ENCODE measurements around the gene TMX4. TPM values are rescaled to one million over a fixed set of nuclear protein-coding genes. Genes with fewer than 3 reads are reported as not detected.
"Not testable (repeated sequence)": the region's sequence is repeated elsewhere in the genome, so short reads cannot be mapped to it uniquely, and the experiment has no call there.

Gene TMX4
- total RNA-seq, 1 donor from 2014 or later = 33.1 TPM

GRCh38 chr20:8036771-8037170 lies 17.2 kb upstream of the TMX4 start:
- no peak for TF ChIP-seq CTCF (IDR thresholded peaks at IDR 0.05; ENCODE audit: partially characterized antibody, unreplicated experiment)
- Mint-ChIP-seq H3K36me3 (ENCODE audit: unreplicated experiment) (no peaks in the 10 kb centered on the region), H3K4me1 (ENCODE audit: low read depth, unreplicated experiment) (peaks cover 7% of the 10 kb centered on the region), H3K9me3 (ENCODE audit: unreplicated experiment) (peaks cover 3% of the 10 kb centered on the region), H3K27ac (ENCODE audit: unreplicated experiment) (no peak overlapping the region), H3K27me3 (ENCODE audit: unreplicated experiment) (no peaks in the 10 kb centered on the region), H3K4me3 (ENCODE audit: unreplicated experiment) (no peak overlapping the region)
- DNase-seq = no peak

GRCh38 chr20:8033151-8033841 lies 13.7 kb upstream of the TMX4 start:
- Mint-ChIP-seq H3K36me3 (ENCODE audit: unreplicated experiment) (no peaks in the 10 kb centered on the region), H3K4me1 (ENCODE audit: low read depth, unreplicated experiment) (peaks cover 7% of the 10 kb centered on the region), H3K9me3 (ENCODE audit: unreplicated experiment) (peaks cover 3% of the 10 kb centered on the region), H3K27me3 (ENCODE audit: unreplicated experiment) (no peaks in the 10 kb centered on the region), H3K4me3 (ENCODE audit: unreplicated experiment) (no peak overlapping the region), H3K27ac (ENCODE audit: unreplicated experiment) (no peak overlapping the region)
- no peak for DNase-seq
- TF ChIP-seq CTCF (IDR thresholded peaks at IDR 0.05; ENCODE audit: partially characterized antibody, unreplicated experiment) = no peak

GRCh38 chr20:8032499-8032898 lies 12.9 kb upstream of the TMX4 start:
- Mint-ChIP-seq H3K27me3 (ENCODE audit: unreplicated experiment) (no peaks in the 10 kb centered on the region), H3K9me3 (ENCODE audit: unreplicated experiment) (peaks cover 3% of the 10 kb centered on the region), H3K4me3 (ENCODE audit: unreplicated experiment) (no peak overlapping the region), H3K4me1 (ENCODE audit: low read depth, unreplicated experiment) (peaks cover 7% of the 10 kb centered on the region), H3K36me3 (ENCODE audit: unreplicated experiment) (no peaks in the 10 kb centered on the region), H3K27ac (ENCODE audit: unreplicated experiment) (no peak overlapping the region)
- no peak for DNase-seq
- TF ChIP-seq CTCF (IDR thresholded peaks at IDR 0.05; ENCODE audit: partially characterized antibody, unreplicated experiment) = no peak

- H3K4me3 Mint-ChIP-seq (ENCODE audit: unreplicated experiment); H3K27ac Mint-ChIP-seq (ENCODE audit: unreplicated experiment); H3K4me1 Mint-ChIP-seq (ENCODE audit: low read depth, unreplicated experiment): not testable (repeated sequence)
Observed at GRCh38 chr20:8031539-8031938, 12.0 kb upstream of the TMX4 start.

GRCh38 chr20:8021541-8022269 lies 2.1 kb upstream of the TMX4 start:
- peaks cover 4% of the 10 kb centered on the region for H3K4me1 Mint-ChIP-seq (ENCODE audit: low read depth, unreplicated experiment)
- DNase-seq = peak; percentile 22

More at GRCh38 chr20:8031539-8031938, 12.0 kb upstream of the TMX4 start:
- DNase-seq; H3K36me3 Mint-ChIP-seq (ENCODE audit: unreplicated experiment); H3K9me3 Mint-ChIP-seq (ENCODE audit: unreplicated experiment); H3K27me3 Mint-ChIP-seq (ENCODE audit: unreplicated experiment): not testable (repeated sequence)

More at GRCh38 chr20:8021541-8022269, 2.1 kb upstream of the TMX4 start:
- Mint-ChIP-seq H3K27ac (ENCODE audit: unreplicated experiment) (no peak overlapping the region), H3K4me3 (ENCODE audit: unreplicated experiment) (no peak overlapping the region), H3K36me3 (ENCODE audit: unreplicated experiment) (no peaks in the 10 kb centered on the region), H3K27me3 (ENCODE audit: unreplicated experiment) (peaks cover 4% of the 10 kb centered on the region), H3K9me3 (ENCODE audit: unreplicated experiment) (peaks cover 5% of the 10 kb centered on the region)
- no peak for TF ChIP-seq CTCF (IDR thresholded peaks at IDR 0.05; ENCODE audit: partially characterized antibody, unreplicated experiment)
